Measurements from ENCODE around the gene SPO11. TPM values are rescaled to one million over a fixed set of nuclear protein-coding genes. Genes with fewer than 3 reads are reported as not detected.
A peak's percentile ranks its signal among the peaks of the same experiment; 100 is the strongest.
"Not testable (repeated sequence)": the region's sequence is repeated elsewhere in the genome, so short reads cannot be mapped to it uniquely, and the experiment has no call there.

SPO11 gene
- total and polyA plus RNA-seq, 10 of the 15 experiments (the other 5 are each of a cell fraction or from before 2014, with no cell fraction given) = not detected

GRCh38 chr20:57348922-57349574 lies 19.4 kb downstream of the SPO11 start:
- POLR2A ChIA-PET; H3K9me3 ChIP-seq (replicated peaks; ENCODE audit: control insufficient read depth, insufficient read depth, low read length): not testable (repeated sequence)
- SMC1A ChIA-PET (ENCODE audit: uncharacterized antibody, unreplicated experiment) = interaction anchor here (0.9 to 1.5 kb wide), 2 partner anchors 14 to 144 kb away, joined by 3 to 4 read pairs; no protein-coding TSS in a partner anchor

GRCh38 chr20:57350081-57350710 lies 20.6 kb downstream of the SPO11 start:
- BruUV-seq (replicated peaks) = no TSS peak
- RAD21 ChIA-PET (ENCODE audit: unreplicated experiment) = interaction anchor here (1.5 kb wide), 1 partner anchor 263 kb away, joined by 3 read pairs; no protein-coding TSS in a partner anchor
- FAIRE-seq (no peak), DNase-seq (ENCODE audit: low read depth, low spot score) (no peak), ATAC-seq (no peak)
- Histone ChIP-seq H3K36me3 (ENCODE audit: control insufficient read depth in 2 of 2, insufficient read depth in 2 of 2, low read length in 1 of 2) (peaks cover 0 to 4% of the 10 kb centered on the region in 2 experiments; a peak in 1 of 4 replicates), H2AFZ (ENCODE audit: control insufficient read depth, low read depth, low read length) (no peak overlapping the region), H3K79me2 (ENCODE audit: control insufficient read depth, insufficient read depth, low read length) (peaks cover 26% of the 10 kb centered on the region), H3K9ac (ENCODE audit: control insufficient read depth, insufficient read depth, low read length) (no peak overlapping the region), H3K9me3 (replicated peaks; ENCODE audit: control insufficient read depth, insufficient read depth, low read length) (no peaks in the 10 kb centered on the region), H3K4me3 (no peak overlapping the region), H3K4me2 (ENCODE audit: control insufficient read depth, insufficient read depth) (no peak overlapping the region), H3K4me1 (ENCODE audit: control insufficient read depth, insufficient read depth, low read length) (peaks cover 4% of the 10 kb centered on the region; the same call in 1 of the 2 replicates), H3K27ac (ENCODE audit: control insufficient read depth, insufficient read depth) (no peak overlapping the region), H3K27me3 (replicated peaks in 1 of 2; ENCODE audit: control insufficient read depth in 2 of 2, insufficient read depth in 2 of 2, low read length in 1 of 2) (no peaks in the 10 kb centered on the region), H4K20me1 (ENCODE audit: control insufficient read depth, insufficient read depth) (no peaks in the 10 kb centered on the region)
- in situ Hi-C loops (cut with MboI) (no loop called here), intact Hi-C loops (cut with micrococcal nuclease; ENCODE audit: unreplicated experiment) (no loop called here)
- CTCF ChIA-PET = interaction anchor here (1.5 to 1.8 kb wide), 5 partner anchors 11 to 800 kb away, joined by 3 to 8 read pairs (median 5); no protein-coding TSS in a partner anchor
- POLR2A ChIA-PET = interaction anchor here (0.6 kb wide), 1 partner anchor 1552 kb away, joined by 3 read pairs; no protein-coding TSS in a partner anchor
- TF ChIP-seq POLR2AphosphoS5 (IDR thresholded peaks at IDR 0.05; ENCODE audit: low read length) (no peak), STAT3 (IDR thresholded peaks at IDR 0.05; ENCODE audit: low read depth, low read length) (no peak), MEF2A (IDR thresholded peaks at IDR 0.05; ENCODE audit: insufficient read depth, low read depth, low read length) (no peak), KDM1A (IDR thresholded peaks at IDR 0.05; ENCODE audit: borderline replicate concordance) (no peak), ZNF217 (IDR thresholded peaks at IDR 0.05) (no peak), RUNX3 (IDR thresholded peaks at IDR 0.05; ENCODE audit: low read length) (no peak), PAX5 (IDR thresholded peaks at IDR 0.05; ENCODE audit: borderline replicate concordance, low read depth, low read length) (no peak), WRNIP1 (IDR thresholded peaks at IDR 0.05; ENCODE audit: borderline replicate concordance, low read depth, low read length) (no peak), LARP7 (IDR thresholded peaks at IDR 0.05) (no peak), SP1 (IDR thresholded peaks at IDR 0.05; ENCODE audit: low read depth, low read length) (no peak), RAD21 (IDR thresholded peaks at IDR 0.05; ENCODE audit: insufficient read depth, low read depth, low read length) (no peak), ZNF24 (IDR thresholded peaks at IDR 0.05) (no peak), ZNF274 (IDR thresholded peaks at IDR 0.05; ENCODE audit: insufficient read depth, insufficient read length) (no peak), EZH2 (IDR thresholded peaks at IDR 0.05; ENCODE audit: borderline replicate concordance, control insufficient read depth, low read depth, low read length) (no peak), YBX1 (IDR thresholded peaks at IDR 0.05) (no peak), POLR2AphosphoS2 (IDR thresholded peaks at IDR 0.05; ENCODE audit: low read depth, low read length) (no peak)
- SMC1A ChIA-PET (ENCODE audit: uncharacterized antibody, unreplicated experiment) = interaction anchor here (0.9 kb wide), 1 partner anchor 17 kb away, joined by 4 read pairs; no protein-coding TSS in a partner anchor
- WGBS (ENCODE audit: insufficient coverage, insufficient replicate concordance, low lambda C conversion rate, missing lambda C conversion rate) = 78% methylated on average over 16 of the region's 16 CpGs

More at GRCh38 chr20:57348922-57349574, 19.4 kb downstream of the SPO11 start:
- H3K4me3 ChIP-seq; H3K36me3 ChIP-seq (ENCODE audit: control insufficient read depth in 2 of 2, insufficient read depth in 2 of 2, low read length in 1 of 2); H3K4me2 ChIP-seq (ENCODE audit: control insufficient read depth, insufficient read depth); BruUV-seq (replicated peaks); intact Hi-C loops (cut with micrococcal nuclease; ENCODE audit: unreplicated experiment); H3K4me1 ChIP-seq (ENCODE audit: control insufficient read depth, insufficient read depth, low read length); ATAC-seq; H4K20me1 ChIP-seq (ENCODE audit: control insufficient read depth, insufficient read depth); DNase-seq (ENCODE audit: low read depth, low spot score); H3K27me3 ChIP-seq (replicated peaks in 1 of 2; ENCODE audit: control insufficient read depth in 2 of 2, insufficient read depth in 2 of 2, low read length in 1 of 2); H3K9ac ChIP-seq (ENCODE audit: control insufficient read depth, insufficient read depth, low read length); H2AFZ ChIP-seq (ENCODE audit: control insufficient read depth, low read depth, low read length); FAIRE-seq; in situ Hi-C loops (cut with MboI); H3K27ac ChIP-seq (ENCODE audit: control insufficient read depth, insufficient read depth): not testable (repeated sequence)
- ChIA-PET CTCF (interaction anchor here (0.7 to 3.4 kb wide), 12 partner anchors 10 to 1499 kb away, joined by 3 to 12 read pairs (median 4); no protein-coding TSS in a partner anchor), RAD21 (ENCODE audit: unreplicated experiment) (interaction anchor here (0.6 to 1.5 kb wide), 3 partner anchors 16 to 262 kb away, joined by 3 to 5 read pairs (median 3); no protein-coding TSS in a partner anchor)
- TF ChIP-seq NFYB (IDR thresholded peaks at IDR 0.05; ENCODE audit: insufficient read depth, low read depth, low read length) (peak; percentile 26; the same call in 1 of the 2 replicates), POLR2A (IDR thresholded peaks at IDR 0.05; ENCODE audit: low read depth, low read length) (peak; percentile 67)
- peaks cover 26% of the 10 kb centered on the region for H3K79me2 ChIP-seq (ENCODE audit: control insufficient read depth, insufficient read depth, low read length)
- WGBS (ENCODE audit: insufficient coverage, insufficient replicate concordance, low lambda C conversion rate, missing lambda C conversion rate) = 85% methylated on average over 19 of the region's 21 CpGs

All from GM12878 (cell line).